Spleen (tissue), 7 donors: ENCODE results near the gene PUS1.

ENCODE experiments used
- POLR2A ChIP-seq, 3 donors: fragments of 450-650 bp; IDR thresholded peaks; one replicate each; pipeline ENCODE4 v1.5.1; 2017; ENCODE audit warnings: antibody characterized with exemption in 3 of 3, mild to moderate bottlenecking in 1 of 3
- POLR2AphosphoS5 ChIP-seq, 3 donors: sonication (generic); formaldehyde crosslinking; IDR thresholded peaks; one replicate each; pipeline ENCODE4 v1.5.1; 2017; ENCODE audit warnings: antibody characterized with exemption in 3 of 3
- TF ChIP-seq, protein P1 (sequence below), 11 experiments: fragments of 200-600 bp in 7 of 11; fragments of 450-650 bp in 4 of 11; sonication (generic) in 4 of 11; IDR thresholded peaks in 8 of 11; conservative IDR thresholded peaks in 3 of 11; 1 replicate in 7 of 11; 2 replicates in 4 of 11; pipeline versions ENCODE4 v1.4.0 to v1.8.0; 2016 to 2021; ENCODE audit warnings: antibody characterized with exemption in 11 of 11, inconsistent platforms in 4 of 11, mild to moderate bottlenecking in 1 of 11
- donor health status: DM: no; HTN: no; CAD: no; lungs with moderate emphysema.
- donor health status: DM: no; HTN: no; CAD: no.
- donor health status: DM: no; HTN: no; CAD: no.

DNA sequence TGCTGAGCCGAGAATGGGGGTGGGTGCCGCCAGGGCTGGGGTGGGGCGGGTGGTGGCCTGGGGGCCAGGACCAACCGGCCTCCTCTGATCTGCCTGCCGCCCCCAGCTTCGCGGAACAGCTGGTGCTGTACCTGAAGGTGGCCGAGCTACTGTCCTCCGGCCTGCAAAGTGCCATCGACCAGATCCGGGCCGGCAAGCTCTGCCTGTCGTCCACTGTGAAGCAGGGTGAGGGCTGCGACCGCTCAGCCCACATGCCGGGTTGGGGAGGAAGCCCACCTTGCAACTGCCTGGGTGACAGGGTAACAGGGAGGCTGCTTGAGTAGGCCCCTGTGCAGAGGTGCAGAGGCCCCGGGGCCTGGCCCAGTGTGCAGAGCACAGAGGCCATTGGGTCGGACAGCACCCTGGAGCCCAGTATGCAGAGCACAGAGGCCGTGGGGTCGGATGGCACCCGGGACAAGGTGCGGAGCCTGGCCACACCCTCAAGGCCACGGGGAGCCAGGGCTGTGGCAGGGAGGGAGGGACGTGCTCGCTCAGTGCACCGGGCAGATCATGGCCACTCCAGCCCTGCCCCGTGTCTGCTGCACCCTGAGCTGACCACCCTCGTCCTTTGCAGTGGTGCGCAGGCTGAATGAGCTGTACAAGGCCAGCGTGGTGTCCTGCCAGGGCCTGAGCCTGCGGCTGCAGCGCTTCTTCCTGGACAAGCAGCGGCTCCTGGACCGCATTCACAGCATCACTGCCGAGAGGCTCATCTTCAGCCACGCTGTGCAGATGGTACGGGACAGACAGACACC lies 9.5 kb upstream of the PUS1 start:
- TF ChIP-seq POLR2A (IDR thresholded peaks at IDR 0.05) = no peak
- TF ChIP-seq, protein P1, sequence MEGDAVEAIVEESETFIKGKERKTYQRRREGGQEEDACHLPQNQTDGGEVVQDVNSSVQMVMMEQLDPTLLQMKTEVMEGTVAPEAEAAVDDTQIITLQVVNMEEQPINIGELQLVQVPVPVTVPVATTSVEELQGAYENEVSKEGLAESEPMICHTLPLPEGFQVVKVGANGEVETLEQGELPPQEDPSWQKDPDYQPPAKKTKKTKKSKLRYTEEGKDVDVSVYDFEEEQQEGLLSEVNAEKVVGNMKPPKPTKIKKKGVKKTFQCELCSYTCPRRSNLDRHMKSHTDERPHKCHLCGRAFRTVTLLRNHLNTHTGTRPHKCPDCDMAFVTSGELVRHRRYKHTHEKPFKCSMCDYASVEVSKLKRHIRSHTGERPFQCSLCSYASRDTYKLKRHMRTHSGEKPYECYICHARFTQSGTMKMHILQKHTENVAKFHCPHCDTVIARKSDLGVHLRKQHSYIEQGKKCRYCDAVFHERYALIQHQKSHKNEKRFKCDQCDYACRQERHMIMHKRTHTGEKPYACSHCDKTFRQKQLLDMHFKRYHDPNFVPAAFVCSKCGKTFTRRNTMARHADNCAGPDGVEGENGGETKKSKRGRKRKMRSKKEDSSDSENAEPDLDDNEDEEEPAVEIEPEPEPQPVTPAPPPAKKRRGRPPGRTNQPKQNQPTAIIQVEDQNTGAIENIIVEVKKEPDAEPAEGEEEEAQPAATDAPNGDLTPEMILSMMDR (IDR thresholded peaks at IDR 0.05 in 8 of 11, conservative IDR thresholded peaks at IDR 0.05 in 3 of 11) = no peak
- TF ChIP-seq POLR2AphosphoS5 (IDR thresholded peaks at IDR 0.05) = peak in 2 of 3 donors; percentile 55 to 73
